ENCODE measurements around the gene DDX23. TPM values are rescaled to one million over a fixed set of nuclear protein-coding genes. Genes with fewer than 3 reads are reported as not detected.

The DDX23 gene
- polyA plus RNA-seq, 2 of the 4 experiments (the other 2 are of a cell fraction): 116 to 132 TPM

- Histone ChIP-seq H3K27ac (peak overlapping the region; percentile 45 to 78), H3K4me2 (peak overlapping the region; percentile 59), H3K4me1 (peaks cover 41% of the 10 kb centered on the region), H3K4me3 (no peak overlapping the region), H3K9me3 (no peaks in the 10 kb centered on the region)
- no peak for FAIRE-seq
- 73% methylated on average over 5 of the region's 5 CpGs for WGBS (ENCODE audit: missing lambda C conversion rate)
- DNase-seq (ENCODE audit: low read depth in 1 of 2, low spot score in 1 of 2): no peak
- ChIA-PET CTCF (interaction anchor here (0.7 to 12.6 kb wide), 9 partner anchors 14 to 78 kb away, joined by 3 to 230 read pairs (median 6); partner anchors contain the start of gene ADCY6), POLR2A (interaction anchor here (1.0 to 1.3 kb wide), 2 partner anchors 11 to 55 kb away, joined by 3 read pairs; no protein-coding TSS in a partner anchor)
- no peak for ATAC-seq
- TF ChIP-seq BCL3 (IDR thresholded peaks at IDR 0.05): no peak
- TF ChIP-seq KDM1A (IDR thresholded peaks at IDR 0.05; ENCODE audit: low read depth): no peak
- no peak for TF ChIP-seq ZFP36 (IDR thresholded peaks at IDR 0.05; ENCODE audit: borderline replicate concordance, partially characterized antibody)
- TF ChIP-seq JUN (IDR thresholded peaks at IDR 0.05): no peak
- no peak for TF ChIP-seq POLR2A (IDR thresholded peaks at IDR 0.05; ENCODE audit: low read length)
- no peak for TF ChIP-seq CHD4 (IDR thresholded peaks at IDR 0.05; ENCODE audit: borderline replicate concordance)
- TF ChIP-seq HMGXB4 (CRISPR knock-in tag; IDR thresholded peaks at IDR 0.05; ENCODE audit: borderline replicate concordance): no peak
- TF ChIP-seq ELK1 (IDR thresholded peaks at IDR 0.05; ENCODE audit: low read depth, low read length): no peak
- TF ChIP-seq FOSB (CRISPR knock-in tag; IDR thresholded peaks at IDR 0.05): no peak
- no peak for TF ChIP-seq KDM5A (IDR thresholded peaks at IDR 0.05)
- no peak for TF ChIP-seq FOSL2 (IDR thresholded peaks at IDR 0.05)
- TF ChIP-seq FOSL2 (CRISPR knock-in tag; IDR thresholded peaks at IDR 0.05): no peak
Observed at GRCh38 chr12:48811437-48812090, 40.4 kb downstream of the DDX23 start.

- Histone ChIP-seq H3K4me2 (peak overlapping the region; percentile 59), H3K9me3 (no peaks in the 10 kb centered on the region), H3K27ac (peak overlapping the region; percentile 45 to 78), H3K4me3 (no peak overlapping the region), H3K4me1 (peaks cover 35% of the 10 kb centered on the region)
- POLR2A ChIA-PET: interaction anchor here (0.6 to 1.3 kb wide), 3 partner anchors 10 to 114 kb away, joined by 3 to 4 read pairs (median 3); no protein-coding TSS in a partner anchor
- TF ChIP-seq MAX (IDR thresholded peaks at IDR 0.05) (peak; percentile 36; the same call in 1 of the 2 replicates), PBX3 (IDR thresholded peaks at IDR 0.05) (no peak)
- 36% methylated on average over 5 of the region's 5 CpGs for WGBS (ENCODE audit: missing lambda C conversion rate)
- CTCF ChIA-PET: interaction anchor here (0.6 to 12.6 kb wide), 7 partner anchors 13 to 360 kb away, joined by 3 to 230 read pairs (median 6); partner anchors contain the start of gene ADCY6
- ATAC-seq (peak in 1 of 2 experiments; percentile 10; a peak in 3 of 6 replicates), DNase-seq (ENCODE audit: low read depth in 1 of 2, low spot score in 1 of 2) (peak in 1 of 2 experiments; percentile 69), FAIRE-seq (no peak)
Observed at GRCh38 chr12:48810903-48811431, 41.0 kb downstream of the DDX23 start.

GRCh38 chr12:48807981-48808380 lies 44.0 kb downstream of the DDX23 start:
- TF ChIP-seq ZC3H11A (IDR thresholded peaks at IDR 0.05): no peak
- no peak for TF ChIP-seq CEBPB (IDR thresholded peaks at IDR 0.05)
- no peak for TF ChIP-seq SREBF2 (IDR thresholded peaks at IDR 0.05)
- no peak for TF ChIP-seq SMC3 (IDR thresholded peaks at IDR 0.05)
- no peak for TF ChIP-seq CTCF (IDR thresholded peaks at IDR 0.05)
- TF ChIP-seq GATA3 (IDR thresholded peaks at IDR 0.05; ENCODE audit: borderline replicate concordance): no peak
- no peak for TF ChIP-seq RAD21 (conservative IDR thresholded peaks at IDR 0.05 in 1 of 2, IDR thresholded peaks at IDR 0.05 in 1 of 2)
- no peak for TF ChIP-seq HES2 (IDR thresholded peaks at IDR 0.05)
- no peak for TF ChIP-seq NPAS2 (CRISPR knock-in tag; IDR thresholded peaks at IDR 0.05; ENCODE audit: borderline replicate concordance)
- no peak for TF ChIP-seq RARB (CRISPR knock-in tag; IDR thresholded peaks at IDR 0.05)
- TF ChIP-seq ESRRA (IDR thresholded peaks at IDR 0.05; ENCODE audit: borderline replicate concordance, low read length): no peak
- DNase-seq (ENCODE audit: low read depth in 1 of 2, low spot score in 1 of 2) (no peak), FAIRE-seq (no peak), ATAC-seq (no peak)
- Histone ChIP-seq H3K4me2 (no peak overlapping the region), H3K9me3 (no peaks in the 10 kb centered on the region), H3K4me3 (no peak overlapping the region), H3K27ac (no peak overlapping the region), H3K4me1 (peaks cover 26% of the 10 kb centered on the region)
- CTCF ChIA-PET: interaction anchor here (12.6 kb wide), 1 partner anchor 10 kb away, joined by 225 read pairs; the partner anchor contains the start of gene ADCY6
- POLR2A ChIA-PET: no interaction called here
- WGBS (ENCODE audit: missing lambda C conversion rate): 87% methylated on average over 3 of the region's 3 CpGs
